ENCODE results near the gene VAV2. TPM values are rescaled to one million over a fixed set of nuclear protein-coding genes. Genes with fewer than 3 reads are reported as not detected.

VAV2 gene
- total and polyA plus RNA-seq, 2 of the 4 experiments (the other 2 are of a cell fraction): 10.8 to 13.4 TPM

DNA sequence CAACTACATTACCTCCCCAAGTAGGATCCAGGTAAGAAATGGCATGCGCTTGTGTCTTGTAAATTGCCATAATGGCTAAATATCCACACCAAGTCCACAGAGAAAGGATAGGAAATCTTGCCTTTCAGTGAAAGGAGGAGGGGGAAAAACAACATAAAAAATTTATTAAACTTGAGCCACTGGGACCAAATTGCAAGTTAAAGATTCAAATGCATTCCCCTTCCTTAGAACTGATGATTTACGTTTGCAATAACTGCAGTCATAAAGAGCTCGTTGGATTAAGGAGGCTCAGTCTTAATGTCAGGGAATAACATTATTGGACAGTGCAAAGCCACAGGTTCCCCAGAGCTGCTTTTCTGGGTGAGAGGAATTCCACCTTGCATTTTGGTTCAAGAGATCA lies 161.4 kb downstream of the VAV2 start:
- no peak overlapping the region for H2BK120ac ChIP-seq (ENCODE audit: low read depth, low read length)
- H4K5ac ChIP-seq (ENCODE audit: low read depth, low read length): no peak overlapping the region
- H3K9ac ChIP-seq (ENCODE audit: low read depth, low read length): no peak overlapping the region
- no peak for ATAC-seq (ENCODE audit: low read depth)
- in situ Hi-C loops (cut with MboI; ENCODE audit: low sequenced_read_pairs) (no loop called here), dilution Hi-C loops (cut with HindIII; ENCODE audit: low sequenced_read_pairs, unreplicated experiment) (no loop called here), intact Hi-C loops (cut with micrococcal nuclease) (no loop called here)
- no peak overlapping the region for H3K14ac ChIP-seq (replicated peaks; ENCODE audit: low read depth, low read length)
- ChIA-PET CTCF (interaction anchor here (1.2 kb wide), 1 partner anchor 10 kb away, joined by 4 read pairs; no protein-coding TSS in a partner anchor), POLR2A (ENCODE audit: unreplicated experiment) (no interaction called here)
- H3K27me3 ChIP-seq (ENCODE audit: control insufficient read depth, insufficient read depth, low read length): no peaks in the 10 kb centered on the region
- no peak overlapping the region for H3K4ac ChIP-seq (ENCODE audit: low read depth, low read length)
- H3K4me3 ChIP-seq (ENCODE audit: insufficient read depth, low read depth, low read length): no peak overlapping the region
- no peak overlapping the region for H2BK5ac ChIP-seq (ENCODE audit: low read depth, low read length, poor library complexity, severe bottlenecking)
- H3K4me1 ChIP-seq (ENCODE audit: control insufficient read depth, insufficient read depth, low read length): peaks cover 10% of the 10 kb centered on the region
- DNase-seq: no peak
- no peak overlapping the region for H2BK15ac ChIP-seq (ENCODE audit: low read depth, low read length)
- no peak overlapping the region for H4K8ac ChIP-seq (ENCODE audit: low read depth in 2 of 2, low read length in 2 of 2)
- TF ChIP-seq MAZ (IDR thresholded peaks at IDR 0.05; ENCODE audit: borderline replicate concordance, low read depth, low read length) (no peak), FOS (IDR thresholded peaks at IDR 0.05; ENCODE audit: low read depth, low read length) (no peak), RFX5 (IDR thresholded peaks at IDR 0.05; ENCODE audit: low read depth, low read length) (no peak), BHLHE40 (IDR thresholded peaks at IDR 0.05; ENCODE audit: low read depth, low read length) (no peak), CHD1 (IDR thresholded peaks at IDR 0.05; ENCODE audit: low read depth, low read length) (no peak), NFE2L2 (IDR thresholded peaks at IDR 0.05; ENCODE audit: low read depth, low read length) (no peak), MXI1 (IDR thresholded peaks at IDR 0.05; ENCODE audit: borderline replicate concordance, low read depth, low read length) (no peak), MAFK (IDR thresholded peaks at IDR 0.05; ENCODE audit: low read depth, low read length) (no peak), POLR2A (IDR thresholded peaks at IDR 0.05; ENCODE audit: low read depth, low read length) (no peak)
- TF ChIP-seq, protein P1, sequence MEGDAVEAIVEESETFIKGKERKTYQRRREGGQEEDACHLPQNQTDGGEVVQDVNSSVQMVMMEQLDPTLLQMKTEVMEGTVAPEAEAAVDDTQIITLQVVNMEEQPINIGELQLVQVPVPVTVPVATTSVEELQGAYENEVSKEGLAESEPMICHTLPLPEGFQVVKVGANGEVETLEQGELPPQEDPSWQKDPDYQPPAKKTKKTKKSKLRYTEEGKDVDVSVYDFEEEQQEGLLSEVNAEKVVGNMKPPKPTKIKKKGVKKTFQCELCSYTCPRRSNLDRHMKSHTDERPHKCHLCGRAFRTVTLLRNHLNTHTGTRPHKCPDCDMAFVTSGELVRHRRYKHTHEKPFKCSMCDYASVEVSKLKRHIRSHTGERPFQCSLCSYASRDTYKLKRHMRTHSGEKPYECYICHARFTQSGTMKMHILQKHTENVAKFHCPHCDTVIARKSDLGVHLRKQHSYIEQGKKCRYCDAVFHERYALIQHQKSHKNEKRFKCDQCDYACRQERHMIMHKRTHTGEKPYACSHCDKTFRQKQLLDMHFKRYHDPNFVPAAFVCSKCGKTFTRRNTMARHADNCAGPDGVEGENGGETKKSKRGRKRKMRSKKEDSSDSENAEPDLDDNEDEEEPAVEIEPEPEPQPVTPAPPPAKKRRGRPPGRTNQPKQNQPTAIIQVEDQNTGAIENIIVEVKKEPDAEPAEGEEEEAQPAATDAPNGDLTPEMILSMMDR (conservative IDR thresholded peaks at IDR 0.05; ENCODE audit: low read depth, low read length): no peak
- no peak overlapping the region for H2AFZ ChIP-seq (replicated peaks; ENCODE audit: low read length, poor library complexity)
- no peak overlapping the region for H2AK5ac ChIP-seq (ENCODE audit: low read depth, low read length)
- H3K23ac ChIP-seq (ENCODE audit: low read depth, low read length): no peak overlapping the region
- H3K9me1 ChIP-seq (ENCODE audit: insufficient read depth, low read length): peaks cover 11% of the 10 kb centered on the region; the same call in 1 of the 2 replicates
- H4K20me1 ChIP-seq (ENCODE audit: insufficient read depth, low read length): peaks cover 9% of the 10 kb centered on the region
- BruUV-seq (replicated peaks): no TSS peak
- H3K36me3 ChIP-seq (ENCODE audit: control insufficient read depth, insufficient read depth, low read length): peaks cover 7% of the 10 kb centered on the region
- no peak overlapping the region for H4K91ac ChIP-seq (ENCODE audit: insufficient read depth, low read depth, low read length)
- no peak overlapping the region for H2AK9ac ChIP-seq (replicated peaks; ENCODE audit: low read depth, low read length, poor library complexity)
- WGBS, 2 experiments (ENCODE audit: extremely low coverage in 2 of 2, insufficient read length in 1 of 2): 73% methylated on average over 2 of the region's 3 CpGs; no CpG with 5 or more reads in 1 of the 2 experiments
- no peak overlapping the region for H3K56ac ChIP-seq (ENCODE audit: extremely low read depth, insufficient read depth, low read length)
- peaks cover under 1 to 30% of the 10 kb centered on the region in 2 experiments; a peak in 3 of 4 replicates for H3K79me1 ChIP-seq (ENCODE audit: low read depth in 1 of 2, low read length in 2 of 2)
- H3K9me3 ChIP-seq (ENCODE audit: control insufficient read depth, insufficient read depth, low read length): no peaks in the 10 kb centered on the region
- no peak overlapping the region for H3K18ac ChIP-seq (ENCODE audit: low read depth, low read length)
- no peak overlapping the region for H3K4me2 ChIP-seq (ENCODE audit: low read depth, low read length)
- no peak overlapping the region for H3K27ac ChIP-seq (ENCODE audit: insufficient read depth, low read length)
- no peak overlapping the region for H2BK20ac ChIP-seq (ENCODE audit: low read depth, low read length)
